Heart left ventricle (tissue), 16 donors: Measurements from ENCODE around the gene RECK. TPM values are rescaled to one million over a fixed set of nuclear protein-coding genes. Genes with fewer than 3 reads are reported as not detected.

Experiments
- ATAC-seq, 4 donors: fragments of 200-7000 bp; cut with Tn5 transposase; one replicate each; pipeline ENCODE4 v1.9.1; 2020 to 2022; ENCODE audit warnings: moderate library complexity in 4 of 4, mild to moderate bottlenecking in 3 of 4, moderate number of reproducible peaks in 1 of 4
- DNase-seq, 5 donors: peaks; one replicate each; pipeline ENCODE4 v3.0.0-alpha.2; 2020
- H3K27ac ChIP-seq, 12 donors: fragments of 200-600 bp; sonication (generic) in 4 of 12; one replicate each; pipeline versions ENCODE4 v1.5.0 to v1.8.0; 2016 to 2022; ENCODE audit warnings: mild to moderate bottlenecking in 2 of 12
- H3K27me3 ChIP-seq, 9 donors: fragments of 200-600 bp; sonication (generic) in 2 of 9; one replicate each; pipeline versions ENCODE4 v1.5.1 to v1.8.0; 2016 to 2022; ENCODE audit warnings: mild to moderate bottlenecking in 3 of 9
- H3K36me3 ChIP-seq, 9 donors: fragments of 200-600 bp; sonication (generic) in 2 of 9; one replicate each; pipeline versions ENCODE4 v1.5.0 to v1.8.0; 2018 to 2022; ENCODE audit warnings: mild to moderate bottlenecking in 2 of 9
- H3K4me1 ChIP-seq, 12 donors: fragments of 200-600 bp; sonication (generic) in 4 of 12; one replicate each; pipeline versions ENCODE4 v1.5.0 to v1.8.0; 2016 to 2022; ENCODE audit warnings: mild to moderate bottlenecking in 3 of 12
- H3K4me3 ChIP-seq, 12 donors: fragments of 200-600 bp; sonication (generic) in 4 of 12; one replicate each; pipeline versions ENCODE4 v1.5.0 to v1.8.0; 2017 to 2022; ENCODE audit warnings: mild to moderate bottlenecking in 9 of 12, moderate library complexity in 4 of 12
- H3K9me3 ChIP-seq, 12 donors: fragments of 200-600 bp; sonication (generic) in 4 of 12; one replicate each; pipeline versions ENCODE4 v1.5.0 to v1.8.0; 2016 to 2022; ENCODE audit warnings: mild to moderate bottlenecking in 1 of 12
- POLR2A ChIP-seq, 2 donors: fragments of 450-650 bp; IDR thresholded peaks; one replicate each; pipeline ENCODE4 v1.6.1; 2017; ENCODE audit warnings: antibody characterized with exemption in 2 of 2, mild to moderate bottlenecking in 2 of 2, moderate library complexity in 2 of 2
- WGBS, 4 donors: extraction: QIAGEN DNeasy Blood & Tissue Kit in 2 of 4; methylation state at CpG; one replicate each; pipeline versions ENCODE4 v1.1.5 to v1.1.7; 2013 to 2018; 5-methylcytosine and 5-hydroxymethylcytosine counted together
- intact Hi-C, 10 donors: fragments of 100-400 bp; cut with DNase I; formaldehyde crosslinking; loops; one replicate each; pipeline versions ENCODE4 v1.11.1 to v1.14.2; 2022
- polyA plus RNA-seq, 2 donors: library from polyadenylated mRNA; stranded (reverse); fragments of 200-250 nt; gene quantifications; one replicate each; pipeline ENCODE4 v1.2.3, GENCODE V29; 2013
- total RNA-seq, 9 donors: library from RNA; depleted of rRNA in 2 of 9; stranded (reverse); fragments of >200 nt in 2 of 9; fragmentation: NEBNext Ultra II Directional in 3 of 9; extraction: Animal tissue kit (Norgen Biotek cat#: 25700) in 3 of 9; gene quantifications; one replicate each; pipeline versions ENCODE4 v1.1.0 to v1.2.4, GENCODE V29; 2016 to 2023
- TF ChIP-seq, protein P1 (sequence below), 12 donors: fragments of 200-600 bp; sonication (generic) in 4 of 12; IDR thresholded peaks; one replicate each; pipeline versions ENCODE4 v1.5.0 to v1.8.0; 2018 to 2022; ENCODE audit warnings: antibody characterized with exemption in 12 of 12, mild to moderate bottlenecking in 5 of 12
- donor health status: ischemic (EF 13 %, LVEDD 7.1; RV severe dilation, severe dysfunction).
- donor health status: healthy with polysubstance abuse.
- donor health status: DM: no; HTN: yes; CAD: no.
- donor health status: DM: no; HTN: no; CAD: no.
- donor health status: ischemic (EF 25% LVEDD 6.9; RV normal size, moderate dysfunction).
- donor health status: ischemic (EF 25% LVEDD 5.7; RV mildly dilated, moderate dysfunction).
- donor health status: healthy.
- donor health status: DM: yes; HTN: yes; CAD: no.
- donor health status: ischemic (EF 35%, LVEDD 5.7; RV mildly dilated, moderate dysfunction).
- donor health status: nonischemic (EF 11% LVEDD 7.7; RV severe dilation, severe dysfunction).
- donor health status: DM: yes; HTN: yes; CAD: no.
- donor health status: PGD.
- donor health status: ischemic (EF 29% LVEDD 5.4; RV normal size, mild dysfunction).
- donor health status: nonischemic (EF 23%, LVEDD 6.1; RV moderate dilation, normal function).

The RECK gene
- total and polyA plus RNA-seq, 11 donors, result 2.5 to 10.2 (median 4.9) TPM

DNA sequence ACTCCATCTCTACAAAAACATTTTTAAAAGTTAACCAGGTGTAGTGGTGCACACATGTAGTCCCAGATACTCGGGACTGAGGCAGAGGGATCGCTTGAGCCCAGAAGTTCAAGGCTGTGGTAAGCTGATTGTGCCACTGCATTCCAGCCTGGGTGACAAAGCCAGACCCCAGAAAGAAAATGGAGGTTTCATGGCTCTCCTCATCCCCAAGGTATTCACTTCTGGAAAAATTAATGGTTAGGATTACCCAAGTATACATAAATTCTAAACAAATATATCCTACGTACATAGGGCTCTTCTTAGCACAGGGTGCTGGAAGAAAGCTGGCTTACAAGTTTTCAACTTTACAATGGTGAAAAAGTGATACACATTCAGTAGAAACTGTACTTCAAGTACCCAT lies 18.6 kb upstream of the RECK start:
- no peaks in the 10 kb centered on the region for H3K36me3 ChIP-seq
- no peaks in the 10 kb centered on the region for H3K27me3 ChIP-seq
- DNase-seq (no peak), ATAC-seq (no peak)
- 92 to 98% (median 97%) methylated on average over 3 of the region's 3 CpGs for WGBS, 4 donors
- no peak overlapping the region for H3K27ac ChIP-seq
- no peak overlapping the region for H3K4me3 ChIP-seq
- no peaks in the 10 kb centered on the region for H3K9me3 ChIP-seq
- peaks cover 0 to 4% (median 0%) of the 10 kb centered on the region in 12 donors for H3K4me1 ChIP-seq
- TF ChIP-seq, protein P1, sequence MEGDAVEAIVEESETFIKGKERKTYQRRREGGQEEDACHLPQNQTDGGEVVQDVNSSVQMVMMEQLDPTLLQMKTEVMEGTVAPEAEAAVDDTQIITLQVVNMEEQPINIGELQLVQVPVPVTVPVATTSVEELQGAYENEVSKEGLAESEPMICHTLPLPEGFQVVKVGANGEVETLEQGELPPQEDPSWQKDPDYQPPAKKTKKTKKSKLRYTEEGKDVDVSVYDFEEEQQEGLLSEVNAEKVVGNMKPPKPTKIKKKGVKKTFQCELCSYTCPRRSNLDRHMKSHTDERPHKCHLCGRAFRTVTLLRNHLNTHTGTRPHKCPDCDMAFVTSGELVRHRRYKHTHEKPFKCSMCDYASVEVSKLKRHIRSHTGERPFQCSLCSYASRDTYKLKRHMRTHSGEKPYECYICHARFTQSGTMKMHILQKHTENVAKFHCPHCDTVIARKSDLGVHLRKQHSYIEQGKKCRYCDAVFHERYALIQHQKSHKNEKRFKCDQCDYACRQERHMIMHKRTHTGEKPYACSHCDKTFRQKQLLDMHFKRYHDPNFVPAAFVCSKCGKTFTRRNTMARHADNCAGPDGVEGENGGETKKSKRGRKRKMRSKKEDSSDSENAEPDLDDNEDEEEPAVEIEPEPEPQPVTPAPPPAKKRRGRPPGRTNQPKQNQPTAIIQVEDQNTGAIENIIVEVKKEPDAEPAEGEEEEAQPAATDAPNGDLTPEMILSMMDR (IDR thresholded peaks at IDR 0.05), result no peak
- TF ChIP-seq POLR2A (IDR thresholded peaks at IDR 0.05), result no peak
- intact Hi-C loops, result loop anchor here in 3 of 10 donors (2.0 to 10.0 kb wide), 3 partner anchors 61 to 147 kb away; partner anchors contain the start of gene CCIN (in 1 of the 3)

DNA sequence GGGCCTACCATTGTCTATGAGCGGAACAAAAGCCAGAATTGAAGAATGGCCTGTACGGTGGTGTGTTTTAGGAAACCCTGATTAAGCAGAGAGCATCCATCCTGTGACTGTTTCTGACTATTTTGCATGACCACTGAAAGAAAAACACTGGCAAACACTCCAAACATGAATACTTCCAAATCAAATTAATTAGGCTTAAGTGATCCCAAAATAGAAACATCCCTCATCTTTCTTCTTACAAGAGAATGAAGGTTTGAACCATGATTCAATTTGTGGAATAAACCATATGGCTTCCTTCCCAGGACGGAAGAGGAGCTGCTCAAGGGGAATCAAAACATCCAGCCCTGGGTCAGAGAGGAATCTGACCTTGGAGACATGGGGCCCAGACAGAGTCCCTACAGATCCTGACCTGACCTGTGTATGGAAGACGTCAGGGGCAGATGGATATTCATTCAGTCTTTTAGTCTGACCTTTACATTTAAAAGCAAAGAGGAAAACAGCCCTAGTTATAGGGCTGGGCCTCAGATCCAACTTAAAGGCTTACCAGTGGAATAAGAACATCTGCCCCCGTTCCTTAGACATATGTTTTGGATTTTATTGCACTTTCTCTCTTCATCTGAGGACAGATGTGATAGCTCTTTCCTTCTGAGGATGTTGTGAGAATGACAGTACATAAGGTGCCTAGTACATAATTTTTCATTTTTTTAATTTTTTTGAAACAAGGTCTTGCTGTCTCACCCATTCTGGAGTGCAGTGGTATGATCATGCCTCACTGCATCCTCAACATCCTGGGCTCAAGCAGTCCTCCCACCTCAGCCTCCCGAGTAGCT lies 17.6 kb upstream of the RECK start:
- no peak for TF ChIP-seq POLR2A (IDR thresholded peaks at IDR 0.05)
- TF ChIP-seq, protein P1 (IDR thresholded peaks at IDR 0.05), result no peak
- Histone ChIP-seq H3K9me3 (no peaks in the 10 kb centered on the region), H3K27ac (no peak overlapping the region), H3K27me3 (no peaks in the 10 kb centered on the region), H3K4me1 (peaks cover 0 to 4% (median 0%) of the 10 kb centered on the region in 12 donors), H3K4me3 (no peak overlapping the region), H3K36me3 (no peaks in the 10 kb centered on the region)
- DNase-seq (no peak), ATAC-seq (no peak)
- intact Hi-C loops, result loop anchor here in 3 of 10 donors (2.0 to 10.0 kb wide), 3 partner anchors 62 to 146 kb away; partner anchors contain the start of gene CCIN (in 1 of the 3)
- 65 to 81% (median 75%) methylated on average over 6 of the region's 6 CpGs for WGBS, 4 donors

DNA sequence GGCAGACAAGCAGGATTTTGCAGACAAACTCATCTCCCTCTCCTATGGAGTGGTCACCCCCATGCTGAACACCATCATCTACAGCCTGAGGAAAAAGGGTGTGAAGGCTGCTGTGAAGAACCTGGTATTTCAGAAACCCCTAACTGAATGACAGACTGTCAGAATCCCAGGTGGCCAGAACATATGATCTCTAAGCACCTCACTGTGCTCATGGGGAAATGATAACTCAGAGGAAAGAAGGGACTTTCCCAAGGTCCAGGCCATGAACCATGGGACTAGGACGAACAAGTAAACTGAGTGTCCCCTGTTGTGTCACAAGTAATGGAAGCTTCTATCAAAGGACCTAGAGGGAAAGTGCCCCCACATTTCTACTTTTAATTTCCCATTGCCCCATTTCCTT lies 14.7 kb upstream of the RECK start:
- Histone ChIP-seq H3K27me3 (no peaks in the 10 kb centered on the region), H3K4me1 (peaks cover 0 to 4% (median 0%) of the 10 kb centered on the region in 12 donors), H3K36me3 (no peaks in the 10 kb centered on the region), H3K9me3 (no peaks in the 10 kb centered on the region), H3K4me3 (no peak overlapping the region), H3K27ac (no peak overlapping the region)
- WGBS, 4 donors, result 89 to 96% (median 90%) methylated on average over 1 of the region's 1 CpG
- TF ChIP-seq, protein P1 (IDR thresholded peaks at IDR 0.05), result no peak
- TF ChIP-seq POLR2A (IDR thresholded peaks at IDR 0.05), result no peak
- DNase-seq (no peak), ATAC-seq (no peak)
- intact Hi-C loops, result loop anchor here (1.0 to 10.0 kb wide), 9 partner anchors 65 to 235 kb away; partner anchors contain the start of genes NPR2 (in 2 of the 10), OR2S2 (in 2 of the 10), HRCT1 (in 1 of the 10) and SPAAR (in 1 of the 10)
